ENCODE data around the gene HK2. TPM values are rescaled to one million over a fixed set of nuclear protein-coding genes. Genes with fewer than 3 reads are reported as not detected.
A peak's percentile ranks its signal among the peaks of the same experiment; 100 is the strongest.
"Not testable (repeated sequence)": the region's sequence is repeated elsewhere in the genome, so short reads cannot be mapped to it uniquely, and the experiment has no call there.

HK2 gene
- total and polyA plus RNA-seq, 3 experiments from 2014 or later, result 1.8 to 57.0 (median 54.5) TPM

DNA sequence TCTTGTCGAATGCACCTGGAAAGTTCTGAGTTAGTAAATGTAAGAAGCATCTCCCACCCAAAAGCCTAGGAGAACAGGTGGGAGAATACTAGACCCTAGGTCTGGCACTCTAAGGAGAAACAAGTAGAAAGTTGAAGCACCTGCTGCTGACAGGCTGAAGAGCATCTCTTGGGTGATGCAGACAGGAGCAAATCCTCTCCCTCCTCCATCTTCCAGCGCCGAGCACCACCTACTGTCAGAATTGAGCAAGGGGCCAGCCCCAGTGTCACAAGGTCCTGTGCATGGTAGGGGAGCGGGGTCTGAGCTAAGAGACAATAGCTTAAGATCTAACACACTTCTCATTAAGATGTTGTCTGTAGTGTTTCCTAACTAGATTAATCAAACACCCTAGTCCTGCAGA, 52.9 kb downstream of the HK2 start:
- Histone ChIP-seq H3K27ac (ENCODE audit: low read depth, low read length) (no peak overlapping the region), H3K36me3 (ENCODE audit: insufficient read depth, low read length) (no peaks in the 10 kb centered on the region), H3K9me3 (ENCODE audit: low read length) (no peaks in the 10 kb centered on the region), H3K4me3 (ENCODE audit: low read length) (no peak overlapping the region), H3K27me3 (ENCODE audit: insufficient read depth, low read length, poor library complexity, severe bottlenecking) (no peaks in the 10 kb centered on the region), H3K4me1 (ENCODE audit: insufficient read depth, low read length) (no peaks in the 10 kb centered on the region)
- ChIA-PET CTCF (interaction anchor here (0.8 kb wide), 1 partner anchor 172 kb away, joined by 3 read pairs; no protein-coding TSS in a partner anchor), POLR2A (no interaction called here)
- Mint-ChIP-seq H3K4me3 (no peak overlapping the region), H3K9me3 (no peaks in the 10 kb centered on the region), H3K27me3 (no peaks in the 10 kb centered on the region), H3K4me1 (peaks cover 0 to 9% (median 4%) of the 10 kb centered on the region in 3 donors), H3K36me3 (peaks cover 3 to 11% (median 10%) of the 10 kb centered on the region in 3 donors), H3K27ac (peak overlapping the region in 1 of 8 donors; percentile 12)
- DNase-seq, result no peak

DNA sequence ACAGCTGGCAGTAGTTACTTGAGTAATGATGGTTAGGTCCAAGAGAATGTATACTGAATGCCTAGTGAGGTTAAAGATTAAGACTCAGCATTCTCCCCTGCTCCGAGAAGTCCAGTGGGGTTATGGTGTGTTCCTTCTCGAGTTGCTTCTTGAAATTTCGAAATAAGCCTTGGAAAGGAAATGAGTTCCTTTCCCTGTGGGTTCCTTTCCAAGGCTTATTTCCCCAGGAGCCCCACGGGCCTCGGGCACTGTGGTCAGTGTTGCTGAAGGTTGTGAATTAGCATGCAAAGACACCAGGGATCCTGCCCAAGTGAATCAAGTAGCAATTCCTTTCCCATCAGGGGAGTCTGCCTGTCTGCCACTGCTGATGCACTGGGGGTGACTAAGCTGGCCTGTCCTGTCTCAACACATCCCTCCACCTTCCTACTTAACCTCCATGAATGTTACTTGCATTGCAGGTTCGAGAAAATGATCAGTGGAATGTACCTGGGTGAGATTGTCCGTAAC, 53.6 kb downstream of the HK2 start:
- Mint-ChIP-seq H3K9me3 (no peaks in the 10 kb centered on the region), H3K27me3 (no peaks in the 10 kb centered on the region), H3K36me3 (peaks cover 3 to 11% (median 10%) of the 10 kb centered on the region in 3 donors), H3K27ac (no peak overlapping the region), H3K4me1 (peaks cover 0 to 9% (median 4%) of the 10 kb centered on the region in 3 donors), H3K4me3 (no peak overlapping the region)
- H3K27ac ChIP-seq (ENCODE audit: low read depth, low read length), result no peak overlapping the region
- H3K27me3 ChIP-seq (ENCODE audit: insufficient read depth, low read length, poor library complexity, severe bottlenecking), result no peaks in the 10 kb centered on the region
- ChIA-PET POLR2A (no interaction called here), CTCF (interaction anchor here (0.8 kb wide), 1 partner anchor 172 kb away, joined by 3 read pairs; no protein-coding TSS in a partner anchor)
- no peaks in the 10 kb centered on the region for H3K9me3 ChIP-seq (ENCODE audit: low read length)
- no peaks in the 10 kb centered on the region for H3K36me3 ChIP-seq (ENCODE audit: insufficient read depth, low read length)
- no peak overlapping the region for H3K4me3 ChIP-seq (ENCODE audit: low read length)
- DNase-seq, result no peak
- H3K4me1 ChIP-seq (ENCODE audit: insufficient read depth, low read length), result no peaks in the 10 kb centered on the region

DNA sequence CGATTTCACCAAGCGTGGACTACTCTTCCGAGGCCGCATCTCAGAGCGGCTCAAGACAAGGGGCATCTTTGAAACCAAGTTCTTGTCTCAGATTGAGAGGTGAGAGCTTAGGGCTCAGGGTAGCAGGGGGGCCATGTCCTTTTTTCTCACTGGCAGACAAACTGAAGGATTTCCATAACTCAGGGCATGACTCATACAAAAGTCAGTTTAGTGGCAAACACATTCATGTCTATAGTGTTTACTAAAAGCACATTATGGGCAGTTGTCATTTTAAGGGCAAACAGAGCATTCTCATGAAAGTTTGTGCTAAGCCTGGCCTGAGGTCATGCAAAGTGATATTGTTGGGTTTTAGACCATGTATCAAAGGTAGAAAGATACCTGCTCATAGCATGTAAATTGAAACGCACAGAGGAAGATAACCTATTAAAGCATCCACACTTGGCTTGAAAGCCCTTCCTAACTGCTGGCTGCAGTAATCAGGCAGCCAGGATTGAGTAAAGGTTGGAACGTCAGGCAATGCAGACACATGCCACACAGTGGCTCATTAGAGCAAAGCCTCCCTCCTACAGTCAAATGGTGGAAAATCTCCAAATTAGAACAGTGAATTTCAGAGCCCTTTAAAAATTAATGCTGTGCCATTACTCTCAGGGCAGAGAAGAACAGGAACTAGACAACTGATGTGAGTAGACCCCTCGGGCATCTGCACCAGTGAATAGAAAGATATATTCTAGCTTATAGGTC, 54.2 kb downstream of the HK2 start:
- ChIA-PET POLR2A (no interaction called here), CTCF (no interaction called here)
- H3K27ac Mint-ChIP-seq, result peak overlapping the region in 1 of 8 donors; percentile 75
- H3K4me1 ChIP-seq (ENCODE audit: insufficient read depth, low read length), result no peaks in the 10 kb centered on the region
- no peaks in the 10 kb centered on the region for H3K27me3 ChIP-seq (ENCODE audit: insufficient read depth, low read length, poor library complexity, severe bottlenecking)
- peaks cover 3 to 11% (median 10%) of the 10 kb centered on the region in 3 donors for H3K36me3 Mint-ChIP-seq
- no peaks in the 10 kb centered on the region for H3K27me3 Mint-ChIP-seq
- no peak overlapping the region for H3K4me3 Mint-ChIP-seq
- H3K27ac ChIP-seq (ENCODE audit: low read depth, low read length), result no peak overlapping the region
- H3K4me3 ChIP-seq (ENCODE audit: low read length), result no peak overlapping the region
- no peaks in the 10 kb centered on the region for H3K9me3 Mint-ChIP-seq
- H3K9me3 ChIP-seq (ENCODE audit: low read length), result no peaks in the 10 kb centered on the region
- no peaks in the 10 kb centered on the region for H3K36me3 ChIP-seq (ENCODE audit: insufficient read depth, low read length)
- H3K4me1 Mint-ChIP-seq, result peaks cover 0 to 9% (median 4%) of the 10 kb centered on the region in 3 donors
- DNase-seq, result no peak

GRCh38 chr2:74889159-74889558, 55.2 kb downstream of the HK2 start:
- Histone ChIP-seq H3K4me1 (ENCODE audit: insufficient read depth, low read length) (no peaks in the 10 kb centered on the region), H3K27ac (ENCODE audit: low read depth, low read length) (no peak overlapping the region), H3K27me3 (ENCODE audit: insufficient read depth, low read length, poor library complexity, severe bottlenecking) (no peaks in the 10 kb centered on the region), H3K4me3 (ENCODE audit: low read length) (no peak overlapping the region), H3K9me3 (ENCODE audit: low read length) (no peaks in the 10 kb centered on the region), H3K36me3 (ENCODE audit: insufficient read depth, low read length) (no peaks in the 10 kb centered on the region)
- Mint-ChIP-seq H3K9me3 (no peaks in the 10 kb centered on the region), H3K27ac (no peak overlapping the region), H3K4me1 (peaks cover 0 to 9% (median 4%) of the 10 kb centered on the region in 3 donors), H3K27me3 (no peaks in the 10 kb centered on the region), H3K36me3 (peaks cover 3 to 13% (median 10%) of the 10 kb centered on the region in 3 donors), H3K4me3 (no peak overlapping the region)
- POLR2A ChIA-PET, result no interaction called here
- CTCF ChIA-PET, result no interaction called here
- DNase-seq, result no peak

DNA sequence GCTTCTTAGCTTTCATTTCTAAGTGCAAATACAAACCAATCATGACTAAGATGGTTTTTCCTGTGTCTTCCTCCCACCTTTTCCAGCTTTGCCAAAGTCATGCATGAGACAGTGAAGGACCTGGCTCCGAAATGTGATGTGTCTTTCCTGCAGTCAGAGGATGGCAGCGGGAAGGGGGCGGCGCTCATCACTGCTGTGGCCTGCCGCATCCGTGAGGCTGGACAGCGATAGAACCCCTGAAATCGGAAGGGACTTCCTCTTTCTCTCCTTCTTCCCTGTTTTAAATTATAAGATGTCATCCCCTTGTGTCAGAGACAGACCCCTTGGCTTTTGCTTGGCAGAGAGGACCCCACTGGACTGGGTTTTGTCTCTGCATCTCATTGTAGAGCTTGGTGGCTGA, 56.8 kb downstream of the HK2 start:
- Mint-ChIP-seq H3K4me1 (peaks cover 0 to under 1% (median 0%) of the 10 kb centered on the region in 3 donors), H3K9me3 (no peaks in the 10 kb centered on the region), H3K4me3 (no peak overlapping the region), H3K36me3 (peaks cover 3 to 16% (median 9%) of the 10 kb centered on the region in 3 donors), H3K27me3 (no peaks in the 10 kb centered on the region), H3K27ac (no peak overlapping the region)
- CTCF ChIA-PET, result no interaction called here
- POLR2A ChIA-PET, result no interaction called here
- Histone ChIP-seq H3K36me3 (ENCODE audit: insufficient read depth, low read length) (no peaks in the 10 kb centered on the region), H3K27me3 (ENCODE audit: insufficient read depth, low read length, poor library complexity, severe bottlenecking) (no peaks in the 10 kb centered on the region), H3K27ac (ENCODE audit: low read depth, low read length) (no peak overlapping the region), H3K4me1 (ENCODE audit: insufficient read depth, low read length) (no peaks in the 10 kb centered on the region), H3K9me3 (ENCODE audit: low read length) (no peaks in the 10 kb centered on the region), H3K4me3 (ENCODE audit: low read length) (no peak overlapping the region)
- DNase-seq, result no peak

- ChIA-PET POLR2A (no interaction called here), CTCF (no interaction called here)
- DNase-seq, result no peak
- H3K4me3 Mint-ChIP-seq, result no peak overlapping the region
- H3K27ac ChIP-seq (ENCODE audit: low read depth, low read length), result no peak overlapping the region
- no peaks in the 10 kb centered on the region for H3K4me1 Mint-ChIP-seq
- no peak overlapping the region for H3K4me3 ChIP-seq (ENCODE audit: low read length)
- H3K27me3 ChIP-seq (ENCODE audit: insufficient read depth, low read length, poor library complexity, severe bottlenecking), result no peaks in the 10 kb centered on the region
- H3K4me1 ChIP-seq (ENCODE audit: insufficient read depth, low read length), result no peaks in the 10 kb centered on the region
- no peak overlapping the region for H3K27ac Mint-ChIP-seq
- H3K27me3 Mint-ChIP-seq, result no peaks in the 10 kb centered on the region
- no peaks in the 10 kb centered on the region for H3K9me3 ChIP-seq (ENCODE audit: low read length)
- H3K9me3 Mint-ChIP-seq, result no peaks in the 10 kb centered on the region
- no peaks in the 10 kb centered on the region for H3K36me3 ChIP-seq (ENCODE audit: insufficient read depth, low read length)
- peaks cover 3 to 22% (median 8%) of the 10 kb centered on the region in 3 donors for H3K36me3 Mint-ChIP-seq
Measured at GRCh38 chr2:74891136-74891764, 57.3 kb downstream of the HK2 start.

GRCh38 chr2:74891816-74892215, 57.9 kb downstream of the HK2 start:
- not testable (repeated sequence) for H3K4me3 Mint-ChIP-seq

DNA sequence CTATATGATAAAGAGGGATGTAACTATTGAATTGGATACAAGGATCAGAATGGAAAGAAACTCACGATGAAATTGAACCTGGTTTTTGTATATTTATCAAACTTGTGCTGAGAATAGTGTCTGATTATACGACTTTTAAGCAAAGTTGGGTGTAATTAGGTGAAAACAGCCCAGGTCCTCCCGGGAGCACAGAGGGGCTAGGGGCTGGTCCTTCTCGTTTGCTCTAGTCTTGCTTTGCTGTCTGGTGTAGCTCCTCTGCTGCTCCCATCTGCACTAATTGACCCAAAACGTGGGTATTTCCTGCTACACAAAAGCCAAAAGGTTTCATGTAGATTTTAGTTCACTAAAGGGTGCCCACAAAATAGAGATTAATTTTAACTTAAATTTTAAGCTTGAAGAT, 58.7 kb downstream of the HK2 start:
- H3K36me3 Mint-ChIP-seq, result peaks cover 3 to 31% (median 7%) of the 10 kb centered on the region in 3 donors
- no peaks in the 10 kb centered on the region for H3K4me1 Mint-ChIP-seq
- H3K4me3 Mint-ChIP-seq, result no peak overlapping the region
- H3K9me3 Mint-ChIP-seq, result no peaks in the 10 kb centered on the region
- ChIA-PET CTCF (no interaction called here), POLR2A (no interaction called here)
- H3K27me3 Mint-ChIP-seq, result no peaks in the 10 kb centered on the region
- Histone ChIP-seq H3K4me3 (ENCODE audit: low read length) (no peak overlapping the region), H3K27me3 (ENCODE audit: insufficient read depth, low read length, poor library complexity, severe bottlenecking) (no peaks in the 10 kb centered on the region), H3K4me1 (ENCODE audit: insufficient read depth, low read length) (no peaks in the 10 kb centered on the region), H3K9me3 (ENCODE audit: low read length) (no peaks in the 10 kb centered on the region), H3K27ac (ENCODE audit: low read depth, low read length) (no peak overlapping the region), H3K36me3 (ENCODE audit: insufficient read depth, low read length) (no peaks in the 10 kb centered on the region)
- H3K27ac Mint-ChIP-seq, result peak overlapping the region in 1 of 8 donors; percentile 21
- DNase-seq, result no peak

More at GRCh38 chr2:74891816-74892215, 57.9 kb downstream of the HK2 start:
- H3K9me3 Mint-ChIP-seq; H3K27ac ChIP-seq (ENCODE audit: low read depth, low read length); H3K4me1 ChIP-seq (ENCODE audit: insufficient read depth, low read length); POLR2A ChIA-PET; H3K36me3 ChIP-seq (ENCODE audit: insufficient read depth, low read length); H3K4me1 Mint-ChIP-seq; H3K4me3 ChIP-seq (ENCODE audit: low read length); DNase-seq; H3K27ac Mint-ChIP-seq; CTCF ChIA-PET; H3K9me3 ChIP-seq (ENCODE audit: low read length); H3K27me3 ChIP-seq (ENCODE audit: insufficient read depth, low read length, poor library complexity, severe bottlenecking); H3K27me3 Mint-ChIP-seq: not testable (repeated sequence)
- peaks cover 3 to 24% (median 7%) of the 10 kb centered on the region in 3 donors for H3K36me3 Mint-ChIP-seq
